Activated CD8-positive, alpha-beta memory T cell treated with anti-CD3 and anti-CD28 coated beads for 4 hours (primary cell): ENCODE results near the gene NELL1.

Source experiments
- DNase-seq, 2 donors: peaks; one replicate each; pipeline ENCODE4 v3.0.0-alpha.2; 2020; ENCODE audit warnings: low read depth in 2 of 2

NELL1 gene

DNA sequence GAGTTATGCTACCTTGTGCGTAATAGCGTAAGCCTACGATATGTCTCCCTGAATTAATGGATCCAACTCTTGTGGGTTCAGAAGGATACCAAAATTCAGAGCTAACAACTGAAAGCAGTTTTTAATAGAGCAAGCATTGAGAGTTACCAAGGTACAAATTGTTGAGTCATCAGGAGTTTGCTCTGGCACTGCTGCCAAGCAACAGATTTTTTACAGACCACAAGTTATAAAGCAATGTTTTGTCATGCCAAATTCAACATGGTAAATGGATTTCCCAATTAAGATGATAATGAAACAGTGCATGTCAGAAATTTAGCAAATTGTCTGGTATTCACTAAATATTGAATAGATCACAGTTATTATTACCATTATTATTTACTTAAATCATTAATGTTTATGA, 295.6 kb downstream of the NELL1 start:
- no peak for DNase-seq

DNA sequence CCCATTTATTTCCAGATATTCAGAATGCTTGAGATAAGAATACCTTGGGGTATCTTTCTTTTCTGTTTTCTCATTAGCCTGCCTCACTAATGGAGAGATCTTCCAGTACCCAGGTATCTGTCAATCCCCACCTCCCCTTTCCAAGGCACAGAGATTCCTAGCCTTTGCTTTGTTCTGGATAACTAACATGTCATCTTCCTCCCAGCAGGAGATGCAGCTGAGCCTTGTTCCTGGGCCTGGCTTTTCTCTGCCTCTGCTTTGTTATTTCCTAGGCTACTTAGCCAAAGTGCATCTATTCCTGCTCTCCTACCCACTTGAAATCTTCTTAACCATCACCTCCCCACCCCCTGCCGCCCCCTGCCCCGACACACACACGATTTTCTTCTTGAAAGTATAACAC, 297.1 kb downstream of the NELL1 start:
- DNase-seq: no peak

DNA sequence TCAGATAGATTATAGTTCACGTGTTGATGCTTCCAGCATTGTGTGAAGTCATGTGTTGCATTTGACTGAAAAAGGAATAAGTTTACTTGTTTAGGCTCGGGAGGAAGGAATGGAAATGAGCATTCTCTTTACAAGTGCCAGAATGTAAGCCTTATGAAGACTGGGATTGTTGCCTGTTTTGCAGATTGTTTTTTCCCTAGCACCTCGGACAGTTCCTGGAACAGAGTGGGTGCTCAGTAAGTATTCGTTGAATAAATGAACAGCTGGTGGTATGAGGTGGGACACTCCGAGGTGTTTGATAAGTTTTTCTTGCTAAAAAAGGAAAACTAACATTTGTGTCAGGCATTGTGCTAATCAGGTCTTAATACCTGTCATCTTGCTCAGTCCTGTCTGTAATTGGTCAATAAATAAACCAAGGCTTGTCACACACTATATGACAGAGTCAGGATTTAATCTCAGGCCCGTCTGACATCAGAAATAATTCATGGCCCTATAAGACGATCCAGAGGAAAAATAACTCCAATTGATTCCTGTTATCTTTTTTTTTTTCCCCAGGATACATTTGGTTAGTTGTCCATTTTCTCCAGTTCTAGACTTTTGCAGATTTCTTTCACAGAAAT, 304.7 kb downstream of the NELL1 start:
- DNase-seq: no peak

DNA sequence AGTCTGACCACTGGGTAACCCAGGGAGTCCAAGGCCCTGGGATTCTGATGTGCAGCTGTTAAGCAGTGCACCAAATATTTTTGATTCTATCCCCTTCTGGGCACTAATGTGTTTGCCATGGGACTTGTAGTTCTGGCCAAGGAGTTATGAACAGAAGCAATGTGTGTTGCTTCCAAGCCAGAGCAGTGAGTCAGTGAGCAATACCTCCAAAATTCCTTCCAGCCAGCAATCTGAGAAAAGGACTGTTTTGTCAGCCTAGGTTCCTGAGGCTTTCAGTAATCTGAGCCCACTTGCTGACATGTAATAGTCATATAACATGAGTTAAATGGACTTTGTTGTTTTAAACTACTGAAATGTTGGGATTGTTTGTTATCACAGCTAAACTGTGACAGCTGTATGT, 311.4 kb downstream of the NELL1 start:
- DNase-seq: no peak

DNA sequence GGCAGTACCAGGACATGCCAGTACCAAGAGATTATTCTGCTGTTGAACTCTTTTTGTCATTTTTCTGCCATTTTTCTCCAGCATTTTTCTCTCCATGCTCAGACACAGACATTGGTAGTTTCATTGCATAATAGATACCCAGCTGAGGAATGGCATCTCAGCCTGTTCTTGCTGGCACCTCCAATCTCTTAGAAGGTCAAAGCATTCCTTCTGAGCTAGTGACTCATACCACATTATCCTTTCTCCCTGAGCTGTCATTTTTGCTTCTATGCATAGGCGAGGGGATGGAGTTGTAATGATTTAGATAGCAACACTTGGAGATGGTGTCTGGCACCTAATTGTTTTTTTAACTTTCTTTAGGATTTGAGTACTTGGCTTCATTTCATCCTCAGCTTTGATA, 321.1 kb downstream of the NELL1 start:
- no peak for DNase-seq

DNA sequence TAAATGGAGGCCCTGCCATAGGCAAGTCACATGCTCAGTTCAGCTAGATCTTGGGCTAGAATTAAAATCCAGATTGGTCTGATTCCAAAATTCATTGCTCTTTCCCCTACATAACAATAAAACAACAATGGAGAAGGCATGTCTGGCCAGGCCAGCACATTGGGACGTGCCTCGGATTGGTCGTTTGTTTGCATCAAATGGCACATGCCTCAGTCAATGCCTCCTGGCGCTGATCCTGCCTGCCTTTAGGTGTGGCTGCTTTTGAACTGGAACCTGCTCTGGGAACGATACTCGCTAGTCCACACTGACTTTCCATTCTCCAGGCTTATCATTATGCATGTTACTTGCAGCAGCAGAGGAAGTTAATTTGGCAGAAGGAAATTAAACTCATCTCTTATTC, 322.1 kb downstream of the NELL1 start:
- DNase-seq: no peak

DNA sequence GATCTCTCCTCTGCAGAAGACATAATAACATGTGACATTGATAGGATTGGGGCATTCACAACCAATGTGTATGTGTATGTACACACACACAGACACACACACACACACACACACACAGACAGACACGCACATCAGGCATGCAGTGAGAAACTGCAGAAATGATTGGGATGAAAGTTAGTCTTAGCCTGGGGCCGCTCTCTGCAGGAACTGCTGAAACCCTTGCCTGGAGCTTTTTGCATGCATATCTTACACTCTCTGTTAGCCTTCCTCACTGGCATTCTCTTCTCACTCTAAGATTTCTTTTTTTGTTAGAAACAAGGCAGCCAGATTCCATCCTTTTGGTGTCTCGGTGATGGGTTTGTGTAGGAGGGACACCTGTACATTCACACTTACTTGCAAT, 337.9 kb downstream of the NELL1 start:
- DNase-seq: no peak

DNA sequence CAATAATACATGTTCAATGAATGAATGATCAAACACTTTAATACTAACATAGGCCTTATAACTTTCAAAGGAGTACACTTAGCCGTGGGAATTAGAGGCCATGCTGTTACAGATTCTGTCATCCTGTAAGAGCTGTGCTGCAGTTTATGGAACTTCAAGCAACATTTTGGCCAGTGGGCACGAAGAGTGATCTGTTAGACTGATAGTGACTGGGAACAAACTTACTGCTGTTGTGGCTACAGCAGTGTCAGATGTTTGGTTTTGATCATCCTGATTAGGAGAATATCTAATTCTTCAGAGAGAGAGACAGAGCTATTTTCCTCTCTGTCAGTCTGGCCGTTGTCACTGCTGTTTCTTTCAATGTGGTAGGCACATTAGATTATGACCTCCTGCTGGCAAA, 348.9 kb downstream of the NELL1 start:
- no peak for DNase-seq

DNA sequence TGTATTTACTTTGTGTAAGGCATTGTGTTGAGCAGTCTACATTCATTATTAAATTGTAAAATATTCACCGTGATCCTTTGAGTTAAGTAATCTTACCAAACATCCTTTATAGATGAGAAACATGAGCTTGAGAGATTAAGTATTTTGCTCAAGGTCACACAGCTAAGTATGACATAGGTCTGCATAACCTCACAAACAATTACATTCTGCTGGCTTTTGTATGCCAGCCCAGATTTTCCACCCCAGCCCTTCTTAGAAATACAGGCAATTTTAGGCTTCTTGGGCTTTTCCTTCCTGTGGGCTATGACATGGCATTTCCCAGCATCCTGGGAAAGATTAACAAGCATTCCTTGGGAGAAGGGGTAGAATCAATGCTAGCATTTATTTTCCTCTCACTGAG, 357.3 kb downstream of the NELL1 start:
- DNase-seq: no peak

DNA sequence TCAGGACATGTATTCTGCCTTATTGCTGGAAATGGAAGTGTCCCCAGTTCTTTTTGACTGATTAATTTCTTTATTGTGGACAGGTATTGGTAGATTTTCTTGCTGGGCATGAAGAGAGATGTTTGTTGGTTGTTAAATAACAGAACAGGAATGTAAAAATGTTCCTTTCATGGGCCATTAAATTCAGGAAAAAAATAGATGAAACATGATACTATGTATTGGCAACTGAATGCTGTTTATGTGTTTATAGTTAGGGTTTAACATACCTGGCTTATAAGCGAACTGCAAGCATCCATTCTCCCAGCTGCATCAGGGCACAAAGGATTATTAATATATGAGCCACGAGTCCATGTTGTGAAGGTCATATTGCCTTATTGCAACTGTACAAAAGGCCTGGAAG, 368.5 kb downstream of the NELL1 start:
- DNase-seq: no peak

DNA sequence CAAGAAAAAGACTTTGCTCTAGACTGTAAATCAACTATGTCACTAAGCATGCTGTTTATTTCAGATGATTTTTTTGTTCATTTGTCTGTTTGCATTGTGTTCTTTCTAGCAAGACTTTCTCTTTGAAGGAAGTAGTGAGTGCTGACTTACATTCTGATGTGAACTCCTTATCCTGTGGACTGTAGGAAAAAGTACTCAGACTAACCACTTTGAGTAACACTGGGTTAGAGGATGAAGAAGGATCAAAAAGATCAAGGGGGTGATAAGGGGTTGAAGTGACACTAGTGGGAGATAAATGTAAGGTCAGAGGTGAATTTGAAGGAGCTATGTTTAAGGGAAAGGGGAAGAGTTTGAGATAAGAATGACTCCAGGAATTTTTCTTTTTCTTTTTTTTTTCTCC, 369.4 kb downstream of the NELL1 start:
- DNase-seq: no peak

DNA sequence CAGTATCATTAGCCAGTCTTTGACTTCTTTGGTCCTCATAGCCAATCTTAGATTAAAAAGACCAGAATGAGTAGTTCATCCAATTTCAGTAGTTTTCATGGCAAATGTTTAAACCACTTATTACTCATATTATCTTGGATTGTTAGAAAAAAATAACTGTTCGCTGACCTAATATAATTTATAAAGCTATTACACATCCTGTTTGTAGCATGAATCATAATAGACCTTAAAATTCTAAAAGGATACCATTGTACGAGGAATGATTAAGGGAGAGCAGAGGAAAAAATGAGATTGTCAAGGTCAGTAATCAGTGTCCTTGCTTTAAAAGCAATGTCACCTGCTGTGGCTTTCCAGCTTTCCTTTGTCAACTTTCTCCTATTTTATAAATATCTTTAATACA, 371.2 kb downstream of the NELL1 start:
- DNase-seq: no peak

DNA sequence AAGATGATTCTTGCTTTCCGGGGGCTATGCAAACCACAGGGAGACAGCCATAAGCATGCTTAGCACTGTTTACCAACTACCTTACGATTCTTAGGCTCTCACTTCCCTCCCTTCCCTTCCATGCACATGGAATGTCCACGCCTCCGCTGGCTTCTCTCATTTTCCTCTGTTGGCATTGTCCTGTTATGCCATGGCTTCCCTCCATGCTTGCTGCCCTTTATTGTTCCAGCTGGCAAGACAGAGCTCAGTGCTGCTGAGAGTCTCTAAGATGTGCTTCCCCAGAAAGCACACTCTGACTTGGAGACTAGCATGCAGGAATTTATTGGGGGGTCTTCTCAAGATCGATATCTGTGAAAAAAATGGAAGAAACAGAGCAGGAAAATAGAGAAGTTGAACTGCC, 379.2 kb downstream of the NELL1 start:
- DNase-seq: no peak

DNA sequence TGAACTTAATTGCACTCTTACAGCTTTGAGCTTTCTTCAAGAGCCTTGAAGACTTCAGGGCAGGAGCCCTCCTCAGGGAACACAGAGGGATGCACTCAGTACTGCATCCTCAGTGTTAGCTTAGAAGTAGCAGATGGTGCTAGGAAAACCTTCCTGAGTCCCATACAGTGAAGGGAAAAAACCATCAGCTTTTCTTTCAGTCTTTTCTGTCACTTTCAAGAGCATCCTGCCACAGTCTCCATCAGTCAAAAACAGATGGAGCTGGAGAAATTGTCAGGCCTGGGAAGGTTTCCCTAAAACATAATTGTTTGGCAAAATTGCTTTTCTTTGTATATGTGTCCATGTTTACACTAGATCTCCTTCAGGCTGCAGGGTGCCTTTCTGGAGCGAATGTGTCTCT, 384.1 kb downstream of the NELL1 start:
- no peak for DNase-seq

DNA sequence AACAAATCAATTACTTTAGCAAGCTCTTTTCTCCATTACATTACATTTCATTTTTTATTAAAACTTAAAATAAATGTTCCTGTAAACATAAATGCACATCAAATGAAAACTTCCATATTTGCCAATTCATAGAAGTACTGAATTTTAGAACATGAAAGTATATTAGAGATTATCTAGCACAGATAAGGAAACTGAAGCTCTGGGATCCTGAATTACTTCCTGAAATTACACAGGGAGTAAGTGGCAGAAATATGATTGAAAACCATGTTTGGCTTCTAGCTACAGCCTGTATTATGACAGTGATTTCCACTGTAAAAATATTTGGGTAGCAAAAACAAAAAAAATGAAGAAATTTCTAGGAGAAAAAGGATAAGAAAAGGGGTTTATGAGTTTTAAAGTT, 387.3 kb downstream of the NELL1 start:
- no peak for DNase-seq

DNA sequence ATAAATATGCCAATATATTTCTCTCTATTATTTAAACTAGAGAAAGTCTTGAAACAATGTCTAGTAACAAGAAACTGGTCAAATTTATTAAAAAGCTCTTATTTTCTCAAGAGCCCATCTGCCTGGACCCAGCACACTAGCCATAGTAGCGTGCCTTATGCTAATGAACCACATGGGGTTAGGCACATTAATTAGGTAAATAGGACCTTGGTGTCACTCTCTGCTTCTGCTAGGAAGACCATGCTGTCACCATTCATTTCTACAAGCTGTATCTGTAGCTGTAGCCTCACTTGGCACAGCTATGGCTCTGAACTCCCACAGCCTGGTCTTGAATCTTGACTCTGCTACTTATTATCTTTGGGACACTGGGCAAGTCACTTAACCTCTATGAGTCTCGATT, 390.5 kb downstream of the NELL1 start:
- DNase-seq: no peak

DNA sequence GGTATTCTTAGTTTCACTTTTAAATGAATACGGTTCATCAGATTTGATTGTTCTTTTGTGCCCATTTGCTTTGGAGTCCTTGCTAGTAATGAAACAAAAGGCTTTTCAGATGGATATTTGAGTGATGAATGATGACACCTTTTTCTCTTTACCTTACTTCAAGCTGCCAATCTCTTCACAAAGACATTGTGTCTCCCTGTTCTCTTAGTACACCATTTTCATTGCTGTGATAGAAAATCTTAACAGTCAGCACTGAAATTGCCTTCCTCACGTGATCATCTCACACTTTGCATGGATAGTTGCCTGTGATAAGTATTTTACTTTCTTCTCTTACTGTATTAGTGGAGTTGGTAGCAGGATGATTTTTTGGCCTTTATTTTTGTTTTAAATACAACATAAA, 396.6 kb downstream of the NELL1 start:
- no peak for DNase-seq

DNA sequence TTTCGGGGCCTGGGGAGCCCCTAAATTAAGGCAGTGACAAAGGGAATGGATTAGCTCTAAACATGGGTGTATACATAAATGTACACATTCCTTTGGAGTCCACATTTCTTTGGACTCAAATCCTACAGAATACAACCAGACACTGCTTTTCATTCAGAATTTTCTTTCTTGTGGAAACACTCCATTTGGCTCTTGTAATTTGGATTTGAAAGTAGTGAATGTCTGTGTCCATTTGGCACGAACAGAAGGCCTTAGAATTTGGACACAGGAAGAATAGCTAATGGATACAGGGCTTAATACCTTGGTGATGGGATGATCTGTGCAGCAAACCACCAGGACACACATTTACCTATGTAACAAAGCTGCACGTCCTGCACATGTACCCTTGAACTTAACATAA, 399.5 kb downstream of the NELL1 start:
- DNase-seq: no peak

DNA sequence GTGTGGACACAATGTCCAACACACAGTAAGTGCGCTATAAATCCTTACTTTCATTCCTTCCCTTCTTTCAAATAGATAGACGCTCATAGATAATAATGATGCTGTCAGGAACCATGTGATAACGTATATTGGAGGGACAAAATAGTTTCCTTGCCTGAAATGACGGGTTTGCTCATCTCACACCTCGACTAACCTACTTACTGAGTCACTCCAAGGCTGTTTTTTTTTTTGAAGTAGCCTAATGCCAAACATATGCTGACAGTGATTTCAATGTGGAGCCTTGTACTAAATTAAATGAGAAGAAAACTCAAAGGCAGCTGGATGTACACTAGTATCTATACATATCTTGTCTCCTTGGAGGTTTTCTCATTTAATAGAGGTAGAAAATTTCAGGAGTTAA, 400.5 kb downstream of the NELL1 start:
- DNase-seq: no peak

DNA sequence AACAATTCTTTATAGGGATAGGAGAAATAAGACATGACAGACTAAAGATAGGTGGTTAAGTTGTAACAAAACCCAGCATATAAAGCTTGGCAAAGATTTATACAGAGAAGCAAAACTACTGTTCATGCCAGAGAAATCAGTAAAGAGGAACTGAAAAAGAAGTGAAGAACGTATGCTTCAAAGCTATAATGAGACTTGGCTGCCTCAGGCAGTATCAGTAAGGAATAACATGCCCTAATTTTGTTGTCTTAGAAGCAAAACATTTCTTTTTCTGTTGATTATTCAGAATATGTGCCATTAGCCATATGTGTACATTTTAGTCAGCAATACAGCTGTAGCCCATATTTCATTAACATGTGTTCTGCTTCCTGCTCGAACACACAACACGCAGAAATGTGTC, 403.2 kb downstream of the NELL1 start:
- DNase-seq: no peak

DNA sequence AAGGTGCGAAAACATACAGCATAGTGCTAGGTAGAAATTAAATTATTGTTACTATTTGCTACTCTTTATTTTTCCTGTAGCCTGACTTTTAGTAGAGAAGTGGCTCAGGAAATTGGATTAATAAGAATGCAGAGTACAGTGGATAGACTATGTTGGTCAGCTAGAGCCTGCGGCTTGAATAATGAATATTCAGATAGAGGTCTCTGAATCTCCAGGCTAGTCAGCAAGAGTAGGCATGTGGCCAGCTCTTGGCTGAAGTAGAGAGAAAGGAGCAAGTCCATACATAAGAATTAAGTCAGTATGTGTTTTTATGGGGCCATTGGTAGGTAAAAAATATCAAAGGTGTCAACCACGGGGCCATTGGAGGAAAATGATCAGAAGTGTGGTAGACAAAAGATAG, 413.5 kb downstream of the NELL1 start:
- DNase-seq: no peak

DNA sequence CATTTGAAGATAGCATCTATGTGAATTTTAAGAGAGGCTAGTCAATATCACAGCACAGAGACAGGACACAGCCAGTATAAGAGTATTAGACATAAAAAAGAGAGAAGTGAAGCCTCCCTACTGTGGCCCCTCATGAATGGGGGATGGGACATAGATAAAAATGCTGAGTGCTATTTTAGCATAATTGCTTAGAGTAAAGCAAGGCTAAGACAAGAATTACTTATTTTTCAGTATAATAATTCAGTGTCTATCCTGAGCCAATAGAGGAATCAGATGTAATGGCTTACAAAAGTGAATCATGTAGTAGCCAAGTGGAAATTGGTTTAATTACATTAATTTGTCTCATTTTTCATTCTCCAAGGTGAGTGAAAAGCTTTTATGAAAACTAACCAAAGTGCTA, 419.5 kb downstream of the NELL1 start:
- DNase-seq: no peak

DNA sequence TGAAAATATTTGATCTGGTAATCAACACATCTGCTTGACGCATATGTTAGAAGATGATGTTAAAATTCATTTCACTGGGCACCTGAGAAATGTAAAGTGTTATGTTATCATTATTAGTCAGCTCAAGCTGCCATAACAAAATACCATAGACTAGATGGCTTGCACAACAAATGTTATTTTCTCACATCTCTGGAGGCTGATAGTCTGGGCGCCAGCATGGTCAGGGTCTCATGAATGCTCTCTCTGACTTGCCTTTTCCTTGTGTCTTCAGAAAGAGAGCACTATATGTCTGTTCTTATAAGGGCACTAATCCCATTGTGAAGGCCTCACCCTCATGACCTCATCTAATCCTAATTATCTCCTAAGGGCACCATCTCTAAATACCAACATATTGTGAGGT, 435.3 kb downstream of the NELL1 start:
- DNase-seq: no peak

DNA sequence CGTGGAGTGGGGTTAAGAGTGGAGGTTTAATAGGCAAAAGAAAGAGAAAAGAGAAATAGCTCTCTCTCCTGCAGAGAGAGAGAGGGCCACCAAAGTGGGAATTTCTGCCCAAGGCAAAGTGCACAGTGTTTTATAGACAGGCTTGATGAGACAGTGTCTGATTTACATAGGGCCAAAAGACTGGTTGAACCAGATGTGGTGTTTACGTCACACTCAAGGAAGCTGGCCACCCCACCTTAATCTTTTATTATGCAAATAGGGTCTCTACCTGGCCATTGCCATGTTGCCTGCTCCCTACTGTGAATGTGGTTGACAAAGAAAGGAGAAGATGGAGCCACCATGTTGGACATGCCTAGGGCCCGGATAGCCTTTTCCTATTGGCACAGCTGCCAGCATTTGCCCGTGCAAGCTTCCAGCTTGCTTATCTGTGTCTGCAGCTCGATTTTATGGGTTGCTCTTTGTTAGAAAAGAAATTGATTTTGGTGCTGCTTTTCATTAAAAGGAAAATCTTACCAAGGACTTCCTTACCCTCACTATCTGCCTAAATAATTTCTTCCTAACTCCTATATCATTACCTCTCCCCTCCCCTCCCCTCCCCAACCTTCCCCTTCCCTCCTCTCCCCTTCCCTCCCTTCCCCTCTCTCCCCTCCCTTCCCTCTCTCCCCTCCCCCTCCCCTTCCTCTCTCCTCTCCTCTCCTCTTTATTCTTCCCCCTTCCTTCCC, 436.0 kb downstream of the NELL1 start:
- DNase-seq: no peak
